ENCODE results near the gene TMA7.

The TMA7 gene

GRCh38 chr3:48397767-48398681 is 42.0 kb upstream of the TMA7 start:
- H3K27ac ChIP-seq (ENCODE audit: extremely low read depth, low read depth, low read length), result no peak overlapping the region
- H3K4me3 ChIP-seq (ENCODE audit: low read depth, low read length), result no peak overlapping the region
- no peaks in the 10 kb centered on the region for H3K4me1 ChIP-seq (ENCODE audit: control insufficient read depth, insufficient read depth, low read length)
- H3K36me3 ChIP-seq (ENCODE audit: control insufficient read depth in 2 of 2, insufficient read depth in 1 of 2, low read length in 2 of 2), result no peaks in the 10 kb centered on the region
- POLR2A ChIA-PET, result no interaction called here
- CTCF ChIA-PET, result interaction anchor here (0.5 to 7.2 kb wide), 2 partner anchors 37 to 130 kb away, joined by 3 to 238 read pairs; no protein-coding TSS in a partner anchor
- TF ChIP-seq ZNF544 (tag by site-specific recombination; IDR thresholded peaks at IDR 0.05) (no peak), ZNF302 (tag by site-specific recombination; IDR thresholded peaks at IDR 0.05; ENCODE audit: low read depth) (no peak), ZFP3 (tag by site-specific recombination; IDR thresholded peaks at IDR 0.05; ENCODE audit: low read depth) (no peak), PRDM10 (tag by site-specific recombination; IDR thresholded peaks at IDR 0.05) (no peak), ZNF416 (tag by site-specific recombination; IDR thresholded peaks at IDR 0.05) (no peak), TCF7L2 (IDR thresholded peaks at IDR 0.05; ENCODE audit: borderline replicate concordance, low read depth, low read length) (no peak), ZNF658 (tag by site-specific recombination; IDR thresholded peaks at IDR 0.05) (no peak), ZNF354C (tag by site-specific recombination; IDR thresholded peaks at IDR 0.05; ENCODE audit: borderline replicate concordance, low read depth) (no peak), WT1 (tag by site-specific recombination; IDR thresholded peaks at IDR 0.05) (no peak), ZNF148 (tag by site-specific recombination; IDR thresholded peaks at IDR 0.05; ENCODE audit: borderline replicate concordance) (no peak), ZNF629 (tag by site-specific recombination; IDR thresholded peaks at IDR 0.05) (no peak), SALL2 (tag by site-specific recombination; IDR thresholded peaks at IDR 0.05; ENCODE audit: borderline replicate concordance) (no peak), ZNF596 (tag by site-specific recombination; IDR thresholded peaks at IDR 0.05) (no peak), TRIM28 (IDR thresholded peaks at IDR 0.05; ENCODE audit: borderline replicate concordance, low read length) (no peak), ZNF623 (tag by site-specific recombination; IDR thresholded peaks at IDR 0.05) (no peak), KLF9 (tag by site-specific recombination; IDR thresholded peaks at IDR 0.05; ENCODE audit: low read depth) (no peak), ZNF664 (tag by site-specific recombination; IDR thresholded peaks at IDR 0.05) (no peak), ZNF473 (tag by site-specific recombination; IDR thresholded peaks at IDR 0.05) (no peak)
- no peaks in the 10 kb centered on the region for H3K9me3 ChIP-seq (ENCODE audit: control insufficient read depth, insufficient read depth, low read depth, low read length)
